SK-N-DZ (cell line): ENCODE results near the gene RFXAP.

Experiments used
- DNase-seq: peaks from one replicate; pipeline ENCODE4 v3.0.0-alpha.2; 2015; ENCODE audit warnings: low spot score

Gene RFXAP

DNA sequence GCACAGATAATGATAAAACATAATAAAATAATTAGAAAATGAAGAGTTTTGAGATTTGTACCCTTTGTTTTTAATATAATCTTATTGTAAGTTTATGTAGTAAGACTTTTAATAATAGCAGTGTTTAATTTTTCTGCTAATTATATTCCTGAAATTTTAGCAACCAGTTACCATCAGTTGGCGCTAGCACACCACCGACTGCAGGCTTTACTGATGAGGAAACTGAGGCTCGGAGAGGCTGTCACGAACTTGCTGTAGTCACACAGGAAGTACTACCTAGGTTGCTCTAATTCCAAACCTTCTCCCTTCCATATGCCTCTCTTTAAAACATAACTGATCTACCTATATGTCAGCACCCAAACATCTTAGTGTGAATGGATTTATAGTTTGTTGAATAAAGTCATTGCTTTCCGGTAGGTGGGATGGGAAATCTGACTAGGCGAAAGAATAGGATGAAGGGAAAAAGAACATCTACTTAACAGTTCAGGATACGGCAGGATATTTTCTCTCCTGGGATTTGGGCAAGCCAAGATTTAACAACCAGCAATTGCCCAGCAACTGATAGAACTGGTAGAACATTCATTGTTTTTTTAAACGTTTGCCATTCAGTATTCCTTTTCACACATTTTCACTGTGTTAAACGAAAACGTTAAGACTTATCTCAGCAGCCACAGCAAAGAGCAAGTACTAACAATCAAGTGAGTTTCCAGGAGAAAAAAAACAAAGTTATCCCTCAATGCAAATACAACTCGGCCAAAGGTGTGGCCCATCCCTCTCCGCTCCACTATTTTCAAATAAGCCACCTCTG is 822 bp upstream of the RFXAP start:
- DNase-seq, result peak; percentile 28

DNA sequence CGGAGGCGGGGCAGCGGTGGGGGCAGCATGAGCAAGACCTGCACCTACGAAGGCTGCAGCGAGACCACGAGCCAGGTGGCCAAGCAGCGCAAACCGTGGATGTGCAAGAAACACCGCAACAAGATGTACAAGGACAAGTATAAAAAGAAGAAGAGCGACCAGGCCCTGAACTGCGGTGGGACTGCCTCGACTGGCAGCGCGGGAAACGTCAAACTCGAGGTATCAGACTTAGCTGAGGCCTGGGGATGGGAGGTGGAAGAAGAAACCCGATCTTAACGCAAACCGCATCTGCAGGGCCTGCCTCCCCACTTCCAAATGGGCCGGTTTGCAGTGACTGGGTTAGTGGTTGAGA is 693 bp downstream of the RFXAP start:
- DNase-seq, result peak; percentile 51

DNA sequence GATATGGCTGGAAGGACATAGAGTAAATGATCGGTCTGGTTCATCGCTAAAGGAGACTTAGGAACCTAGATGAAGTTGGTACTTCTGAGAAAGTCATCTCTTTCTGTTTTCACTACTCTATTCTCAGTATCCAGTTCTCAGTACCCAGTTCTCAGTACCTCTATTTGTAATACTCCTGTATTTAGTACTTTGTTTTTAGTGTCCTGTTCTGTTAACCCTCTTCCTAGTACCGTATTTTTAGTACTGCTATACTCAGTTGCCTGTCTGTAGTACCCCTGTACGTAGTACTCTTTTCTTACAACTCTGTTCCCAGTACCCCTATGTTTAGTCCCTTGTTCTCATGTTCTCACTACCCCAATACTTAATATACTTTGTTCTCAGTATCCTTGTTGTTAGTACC is 1.2 kb downstream of the RFXAP start:
- DNase-seq, result no peak

GRCh38 chr13:36822785-36823184 is 3.8 kb downstream of the RFXAP start:
- no peak for DNase-seq

DNA sequence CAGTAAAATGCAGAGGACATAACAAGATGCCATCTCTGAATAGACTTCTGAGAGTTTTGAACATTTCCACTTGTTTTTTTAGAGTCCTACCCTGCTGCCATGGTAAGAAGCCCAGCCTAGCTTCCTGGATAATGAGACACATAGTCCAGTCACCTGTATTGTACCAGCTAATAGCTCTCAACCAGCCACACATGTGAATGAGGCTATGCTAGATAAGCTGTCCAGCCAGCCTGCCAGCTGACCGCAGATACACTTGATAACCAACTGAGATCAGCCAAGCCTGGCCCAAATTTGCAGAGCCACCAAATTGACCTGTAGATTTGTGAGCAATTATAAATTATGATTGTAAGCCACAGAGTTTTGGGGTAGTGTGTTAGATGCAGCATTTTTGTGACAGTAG is 10.7 kb downstream of the RFXAP start:
- no peak for DNase-seq

GRCh38 chr13:36831291-36831690 is 12.3 kb downstream of the RFXAP start:
- DNase-seq, result no peak

DNA sequence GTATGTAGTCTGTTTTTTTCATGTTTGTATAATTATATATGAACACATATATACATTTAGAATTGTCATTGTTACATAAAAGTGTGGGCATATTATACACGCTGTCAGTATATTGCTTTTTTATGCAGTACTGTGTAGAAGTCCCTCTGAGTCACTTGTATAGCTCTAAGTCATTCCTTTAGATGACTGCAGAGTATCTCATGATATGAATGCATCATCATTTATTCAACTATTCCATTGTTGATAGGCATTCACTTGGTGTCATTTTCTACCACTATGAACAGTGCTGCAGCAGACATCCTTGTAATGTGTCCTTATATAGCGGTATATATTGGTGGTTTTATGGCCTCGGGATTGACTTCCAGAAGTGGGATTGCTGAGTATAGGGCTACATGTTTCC is 15.3 kb downstream of the RFXAP start:
- no peak for DNase-seq

DNA sequence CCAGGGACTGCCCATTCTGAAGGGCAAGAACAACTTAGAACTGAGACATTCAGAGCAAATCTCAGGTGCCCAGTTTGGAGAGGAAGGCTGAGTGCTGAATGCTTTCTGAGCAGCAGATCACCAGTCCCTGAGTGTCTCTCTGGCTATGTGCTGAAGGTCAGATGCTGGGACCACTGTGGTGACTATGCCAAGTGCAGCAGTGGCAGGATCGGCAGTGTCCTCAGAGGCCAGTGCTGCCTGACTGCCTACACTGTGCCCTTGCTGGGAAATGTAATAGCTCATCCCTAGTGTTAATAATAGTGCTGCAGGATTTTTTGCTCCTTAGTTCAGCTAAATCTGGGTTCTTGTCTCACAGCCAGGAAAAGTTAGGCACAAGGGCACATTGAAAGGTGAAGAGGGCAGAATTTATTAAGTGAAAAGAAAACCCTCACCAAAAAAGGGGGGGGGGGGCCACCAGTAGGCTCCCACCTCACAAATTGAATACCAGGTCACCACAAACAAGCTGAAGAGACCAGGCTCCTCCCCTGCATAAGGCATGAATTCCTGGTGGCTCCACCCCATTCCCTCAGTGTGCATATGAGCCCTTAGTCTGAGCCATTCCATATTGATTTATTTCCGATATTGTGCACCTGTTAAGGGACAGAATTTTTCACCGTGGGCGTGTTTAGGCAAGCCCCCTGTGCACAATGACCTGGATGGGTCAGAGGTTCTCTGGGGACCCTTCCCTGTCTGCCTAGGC is 18.5 kb downstream of the RFXAP start:
- no peak for DNase-seq

GRCh38 chr13:36839281-36839680 is 20.3 kb downstream of the RFXAP start:
- DNase-seq, result no peak

DNA sequence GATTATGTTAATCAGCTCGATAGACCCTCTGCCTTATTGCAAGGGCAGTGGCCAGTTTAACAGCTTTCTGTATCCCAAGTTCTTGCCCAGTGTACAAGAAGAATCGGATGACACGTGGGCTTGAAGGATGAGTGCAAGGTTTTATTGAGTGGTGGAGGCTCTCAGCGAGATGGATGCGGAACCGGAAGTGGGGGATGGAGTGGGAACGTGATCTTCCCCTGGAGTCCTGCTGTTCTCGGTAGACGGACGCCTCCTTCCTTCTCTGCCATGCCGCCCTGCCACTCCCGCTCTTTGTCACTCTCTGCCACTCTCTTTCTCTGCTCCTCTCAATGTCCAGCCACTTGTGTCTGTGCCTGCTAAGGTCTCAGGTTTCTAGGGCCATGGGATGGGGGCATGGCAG is 21.0 kb downstream of the RFXAP start:
- no peak for DNase-seq

DNA sequence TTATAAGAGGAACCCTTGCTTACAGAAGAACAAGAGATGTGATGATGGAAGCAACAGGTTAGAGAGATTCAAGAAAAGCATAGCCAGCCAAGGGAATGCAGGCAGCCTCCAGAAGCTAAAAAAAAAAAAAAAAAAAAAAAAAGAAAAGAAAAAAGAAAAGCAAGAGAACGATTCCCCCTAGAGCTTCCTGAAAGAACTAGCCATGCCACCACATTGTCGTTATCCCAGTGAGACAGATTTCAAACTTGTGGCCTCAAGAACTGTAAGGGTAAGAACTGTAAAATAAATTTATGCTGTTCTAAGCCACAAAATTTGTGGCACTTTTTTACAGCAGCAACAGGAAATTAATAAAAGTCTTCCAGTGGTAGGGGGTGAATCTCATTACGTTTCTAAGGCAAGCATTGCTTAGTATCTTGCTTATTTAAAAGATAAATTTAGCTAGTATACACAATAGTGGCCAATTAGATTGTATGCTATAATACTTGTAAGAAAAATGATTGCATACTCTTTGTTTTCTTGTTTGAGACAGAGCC is 21.8 kb downstream of the RFXAP start:
- DNase-seq, result no peak

GRCh38 chr13:36841391-36841790 is 22.4 kb downstream of the RFXAP start:
- DNase-seq, result no peak

DNA sequence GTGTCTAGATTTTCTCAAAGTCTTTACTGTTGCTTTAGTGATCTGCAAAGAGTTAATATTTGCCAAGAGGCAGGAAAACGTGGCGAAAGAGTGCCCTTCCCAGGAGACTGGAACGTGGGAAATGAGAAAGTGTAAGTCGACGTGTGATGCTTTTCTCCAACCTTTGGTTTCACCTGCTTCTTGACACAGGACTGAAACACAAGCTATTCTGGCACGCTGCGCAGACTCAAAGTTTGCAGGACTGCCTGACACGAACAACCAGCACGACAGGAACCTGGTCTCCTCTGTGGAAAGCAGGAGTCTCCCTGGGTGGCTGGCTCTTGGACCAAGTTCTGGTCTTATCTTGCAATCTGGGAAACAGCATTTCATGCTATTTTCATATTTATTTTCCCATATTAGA is 28.6 kb downstream of the RFXAP start:
- no peak for DNase-seq

DNA sequence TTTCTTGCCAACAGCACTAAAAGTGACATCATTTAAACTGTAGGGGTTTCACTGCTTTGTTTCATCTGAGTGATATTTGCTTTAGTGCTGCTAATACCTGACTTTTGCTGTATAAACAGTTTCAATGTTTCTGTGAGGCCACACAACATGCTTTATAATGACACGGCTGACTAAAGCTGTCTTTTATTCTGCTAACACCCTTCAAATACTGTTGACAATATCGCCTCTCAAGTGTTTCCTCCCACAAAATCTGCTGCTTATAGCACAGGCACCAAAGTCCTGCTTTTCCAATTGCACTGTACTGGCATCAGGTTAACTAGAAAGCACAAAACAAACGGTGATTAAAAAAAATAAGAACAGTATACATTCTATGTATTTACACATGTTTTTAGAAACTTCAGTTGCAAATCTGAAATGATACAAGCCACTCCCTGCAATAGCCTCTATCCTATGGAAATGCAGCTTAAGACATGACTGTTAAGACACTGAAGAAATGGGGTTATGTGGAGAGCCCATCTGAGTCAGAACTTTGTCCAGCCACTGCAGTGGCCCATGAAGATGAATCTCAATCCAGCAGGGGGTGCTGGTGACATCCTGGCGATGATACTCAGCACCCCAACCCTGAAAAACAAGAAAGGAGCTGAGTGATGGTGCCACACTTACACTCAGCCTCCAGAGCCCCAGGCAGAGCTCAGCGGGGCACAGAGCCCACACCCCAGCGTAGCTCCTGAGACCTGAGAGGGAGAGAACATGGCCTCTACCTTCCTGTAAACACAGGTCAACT is 29.4 kb downstream of the RFXAP start:
- DNase-seq, result no peak

DNA sequence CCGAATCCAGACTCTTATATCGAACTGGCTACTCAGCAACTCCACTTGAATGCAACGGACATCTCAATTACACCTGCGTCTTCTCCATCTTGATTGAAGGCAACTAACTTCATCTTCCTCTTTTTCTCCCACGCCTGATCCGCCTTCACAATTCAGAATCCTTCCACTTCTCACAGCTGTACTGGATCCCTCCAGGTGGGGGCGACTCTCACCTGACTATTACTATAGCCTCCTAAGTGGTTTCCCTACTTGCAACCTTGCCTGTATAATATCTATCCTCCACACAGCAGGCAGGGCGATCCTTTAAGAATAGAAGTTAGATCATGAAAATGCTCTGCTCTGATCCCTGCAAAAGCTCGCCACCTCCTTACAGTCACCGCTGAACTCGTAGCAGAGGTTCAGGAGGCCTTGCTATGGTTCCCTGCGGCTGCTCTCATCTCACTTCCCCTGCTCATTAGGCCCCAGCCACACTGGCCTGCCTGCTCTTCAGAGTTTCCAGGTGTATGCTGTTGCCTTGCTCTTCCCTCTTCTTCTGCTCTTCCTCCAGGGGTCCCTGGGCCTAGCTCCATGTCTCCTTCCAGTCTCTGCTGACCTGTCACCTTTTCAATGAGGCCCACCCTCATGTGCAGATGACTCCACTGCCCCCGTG is 31.9 kb downstream of the RFXAP start:
- peak; percentile 35 for DNase-seq

DNA sequence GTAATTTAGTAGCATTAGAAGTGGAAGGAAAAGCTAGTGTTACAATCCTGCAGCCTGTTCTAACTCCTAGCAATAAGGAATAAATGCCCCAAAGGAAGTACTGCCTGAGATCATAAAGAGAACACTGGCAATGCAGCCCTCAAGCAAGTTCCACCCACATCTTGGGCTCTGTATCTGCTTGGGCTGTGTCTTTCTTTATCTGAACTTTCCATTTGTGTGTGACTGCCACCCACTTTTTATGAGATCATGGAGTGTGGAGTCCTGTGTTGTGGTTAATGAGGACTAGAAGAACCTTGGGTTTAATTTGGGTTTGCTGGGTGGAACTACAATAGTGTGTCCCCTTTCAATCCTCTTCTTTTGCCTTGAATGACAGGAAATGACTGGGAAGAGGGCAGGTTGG is 38.2 kb downstream of the RFXAP start:
- no peak for DNase-seq

DNA sequence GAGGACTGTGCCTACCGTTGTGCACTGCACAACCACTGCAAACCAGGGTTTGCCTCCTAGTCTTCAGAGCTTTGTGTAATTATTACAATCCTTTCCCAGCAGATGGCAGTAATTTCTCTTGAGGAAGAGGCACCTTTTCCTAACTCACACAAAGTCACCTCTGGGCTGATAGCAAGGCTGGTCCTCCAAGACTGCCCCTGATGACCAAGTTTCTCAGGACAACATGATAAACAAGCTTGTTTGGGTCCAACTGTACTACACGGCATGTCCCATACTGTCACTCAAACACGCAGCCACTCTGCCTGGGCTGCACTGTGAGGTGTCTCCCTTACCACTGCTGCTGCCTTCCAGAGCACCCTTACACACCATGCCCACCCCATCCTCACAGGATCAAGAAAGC is 39.3 kb downstream of the RFXAP start:
- DNase-seq, result peak; percentile 66

DNA sequence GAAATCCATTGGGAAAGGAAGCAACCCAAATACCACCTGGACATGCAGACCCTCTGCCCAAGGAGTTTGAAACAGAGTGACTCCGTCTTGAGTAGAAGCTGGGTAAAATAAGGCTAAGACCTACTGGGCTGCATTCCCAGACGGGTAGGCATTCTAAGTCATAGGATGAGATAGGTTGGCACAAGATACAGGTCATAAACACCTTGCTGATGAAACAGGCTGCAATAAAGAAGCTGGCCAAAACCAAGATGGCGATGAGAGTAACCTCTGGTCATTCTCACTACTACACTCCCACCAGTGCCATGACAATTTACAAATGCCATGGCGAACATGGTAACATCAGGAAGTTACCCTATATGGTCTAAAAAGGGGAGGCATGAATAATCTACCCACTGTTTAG is 40.2 kb downstream of the RFXAP start:
- DNase-seq, result no peak

GRCh38 chr13:36862002-36862685 is 43.1 kb downstream of the RFXAP start:
- DNase-seq, result no peak

- DNase-seq, result no peak
Observed at GRCh38 chr13:36862722-36863121, 43.7 kb downstream of the RFXAP start.

DNA sequence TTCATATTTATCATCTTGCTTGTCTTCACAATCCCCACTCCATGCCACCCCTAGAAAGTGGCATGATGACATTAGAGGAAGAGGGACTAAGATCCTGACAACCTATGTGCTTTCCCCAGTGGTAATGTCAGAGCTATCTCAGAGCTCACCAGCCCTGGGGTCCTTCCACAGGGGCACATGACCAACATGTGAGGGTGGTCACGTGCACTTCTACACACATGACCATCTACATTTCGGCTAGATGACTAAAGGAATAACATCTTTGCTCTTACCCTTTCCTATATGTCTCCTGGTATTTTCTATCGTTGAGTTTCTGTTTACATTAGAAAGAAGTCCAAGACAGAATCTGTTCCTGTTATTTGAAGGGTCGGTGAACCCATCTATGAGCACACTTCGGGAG is 46.2 kb downstream of the RFXAP start:
- no peak for DNase-seq
